HG02840 (cell line): ENCODE measurements around the gene LRRC32.

Experiments used
- ATAC-seq: cut with Tn5 transposase; IDR thresholded peaks from one replicate; pipeline ENCODE4 v1.9.1; 2021; ENCODE audit warnings: mild to moderate bottlenecking, moderate library complexity, moderate number of reproducible peaks; ENCODE audit not compliant: unreplicated experiment, low FRiP score

LRRC32 gene

GRCh38 chr11:76682684-76683083 is 12.1 kb upstream of the LRRC32 start:
- no peak for ATAC-seq

- ATAC-seq: no peak
These were observed 11.6 kb upstream of the LRRC32 start for GRCh38 chr11:76682106-76682505.

GRCh38 chr11:76680518-76681425 is 10.2 kb upstream of the LRRC32 start:
- no peak for ATAC-seq

- no peak for ATAC-seq
These were observed 7.8 kb upstream of the LRRC32 start for GRCh38 chr11:76678321-76678720.

GRCh38 chr11:76677458-76677765 is 6.9 kb upstream of the LRRC32 start:
- no peak for ATAC-seq

- ATAC-seq: no peak
These were observed 6.3 kb upstream of the LRRC32 start for GRCh38 chr11:76676636-76677457.

- ATAC-seq: no peak
These were observed 4.2 kb upstream of the LRRC32 start for GRCh38 chr11:76674517-76675400.

GRCh38 chr11:76673176-76674142 is 2.9 kb upstream of the LRRC32 start:
- ATAC-seq: no peak

GRCh38 chr11:76672431-76673175 is 2.1 kb upstream of the LRRC32 start:
- ATAC-seq: peak; percentile 52

- no peak for ATAC-seq
These were observed 1.2 kb upstream of the LRRC32 start for GRCh38 chr11:76671626-76672309.

- ATAC-seq: no peak
These were observed 668 bp upstream of the LRRC32 start for GRCh38 chr11:76671237-76671592.

- ATAC-seq: no peak
These were observed 554 bp downstream of the LRRC32 start for GRCh38 chr11:76669901-76670484.

- no peak for ATAC-seq
These were observed 2.0 kb downstream of the LRRC32 start for GRCh38 chr11:76668362-76669155.

GRCh38 chr11:76667856-76668255 is 2.7 kb downstream of the LRRC32 start:
- ATAC-seq: no peak

- no peak for ATAC-seq
These were observed 3.2 kb downstream of the LRRC32 start for GRCh38 chr11:76667271-76667818.

GRCh38 chr11:76666830-76667229 is 3.7 kb downstream of the LRRC32 start:
- ATAC-seq: no peak

- ATAC-seq: no peak
These were observed 4.1 kb downstream of the LRRC32 start for GRCh38 chr11:76666408-76666807.
